ELR (cell line): ENCODE results near the gene GNB5.
"Not testable (repeated sequence)": the region's sequence is repeated elsewhere in the genome, so short reads cannot be mapped to it uniquely, and the experiment has no call there.

ENCODE experiments used
- DNase-seq: peaks from one replicate; pipeline ENCODE4 v3.0.0-alpha.2; 2015; ENCODE audit warnings: low read depth

The GNB5 gene

GRCh38 chr15:52112203-52112750, 78.9 kb downstream of the GNB5 start:
- no peak for DNase-seq

DNA sequence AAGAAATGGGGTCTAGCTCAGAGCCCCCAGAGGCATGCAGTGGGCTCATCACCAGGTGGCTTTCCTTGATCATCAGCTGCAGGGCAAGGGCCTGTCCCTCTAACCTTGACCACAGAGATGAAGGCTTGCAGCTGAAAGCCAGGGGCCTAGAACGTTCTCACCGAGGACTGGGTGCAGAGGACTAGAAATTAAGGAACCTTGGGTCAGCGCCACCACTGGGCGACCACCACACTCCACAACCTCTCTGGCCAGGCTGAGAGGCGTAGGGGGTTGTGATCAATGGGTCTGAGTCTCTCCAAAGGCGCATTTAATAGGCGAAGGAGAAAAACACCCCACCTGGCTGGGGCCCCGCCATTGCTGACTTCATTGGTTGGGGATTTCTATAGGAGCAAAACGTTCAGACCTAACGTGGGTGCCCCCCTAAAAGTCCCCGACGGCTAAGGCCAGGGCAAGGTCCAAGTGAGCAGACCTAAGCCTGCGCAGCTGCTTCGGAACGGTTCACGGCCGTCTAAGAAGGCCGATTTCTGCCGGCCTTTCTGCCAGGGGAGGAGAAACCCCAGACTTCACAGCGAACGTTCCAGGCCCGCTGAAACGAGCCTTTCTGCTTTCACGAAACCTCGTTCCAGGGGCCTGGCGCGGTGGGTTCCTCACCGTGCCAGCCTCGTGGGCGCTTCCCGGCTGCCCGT, 79.5 kb downstream of the GNB5 start:
- no peak for DNase-seq

- DNase-seq = no peak
Measured at GRCh38 chr15:52109559-52110451, 81.4 kb downstream of the GNB5 start.

GRCh38 chr15:52107238-52107637, 84.0 kb downstream of the GNB5 start:
- no peak for DNase-seq

DNA sequence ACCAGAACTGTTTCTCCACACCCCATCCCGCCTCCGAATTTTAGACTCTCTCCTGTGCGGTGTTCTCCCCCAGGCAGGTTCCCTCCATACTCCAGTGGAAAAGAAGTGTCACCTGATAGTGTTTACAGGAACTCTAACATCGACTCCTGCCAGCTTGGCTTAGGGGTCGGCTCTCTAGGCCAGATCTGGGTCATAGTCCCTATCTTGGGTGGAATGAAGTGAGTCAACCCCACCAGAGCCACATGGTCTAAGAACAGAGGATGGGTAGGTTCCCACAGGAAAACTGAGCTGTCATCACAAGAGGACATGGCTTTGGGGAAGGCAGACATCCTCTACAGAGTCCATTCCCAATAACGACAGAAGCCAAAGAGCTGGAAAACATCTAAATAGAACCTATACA, 84.6 kb downstream of the GNB5 start:
- no peak for DNase-seq

GRCh38 chr15:52105846-52106245, 85.3 kb downstream of the GNB5 start:
- no peak for DNase-seq

GRCh38 chr15:52104532-52105004, 86.6 kb downstream of the GNB5 start:
- DNase-seq = no peak

DNA sequence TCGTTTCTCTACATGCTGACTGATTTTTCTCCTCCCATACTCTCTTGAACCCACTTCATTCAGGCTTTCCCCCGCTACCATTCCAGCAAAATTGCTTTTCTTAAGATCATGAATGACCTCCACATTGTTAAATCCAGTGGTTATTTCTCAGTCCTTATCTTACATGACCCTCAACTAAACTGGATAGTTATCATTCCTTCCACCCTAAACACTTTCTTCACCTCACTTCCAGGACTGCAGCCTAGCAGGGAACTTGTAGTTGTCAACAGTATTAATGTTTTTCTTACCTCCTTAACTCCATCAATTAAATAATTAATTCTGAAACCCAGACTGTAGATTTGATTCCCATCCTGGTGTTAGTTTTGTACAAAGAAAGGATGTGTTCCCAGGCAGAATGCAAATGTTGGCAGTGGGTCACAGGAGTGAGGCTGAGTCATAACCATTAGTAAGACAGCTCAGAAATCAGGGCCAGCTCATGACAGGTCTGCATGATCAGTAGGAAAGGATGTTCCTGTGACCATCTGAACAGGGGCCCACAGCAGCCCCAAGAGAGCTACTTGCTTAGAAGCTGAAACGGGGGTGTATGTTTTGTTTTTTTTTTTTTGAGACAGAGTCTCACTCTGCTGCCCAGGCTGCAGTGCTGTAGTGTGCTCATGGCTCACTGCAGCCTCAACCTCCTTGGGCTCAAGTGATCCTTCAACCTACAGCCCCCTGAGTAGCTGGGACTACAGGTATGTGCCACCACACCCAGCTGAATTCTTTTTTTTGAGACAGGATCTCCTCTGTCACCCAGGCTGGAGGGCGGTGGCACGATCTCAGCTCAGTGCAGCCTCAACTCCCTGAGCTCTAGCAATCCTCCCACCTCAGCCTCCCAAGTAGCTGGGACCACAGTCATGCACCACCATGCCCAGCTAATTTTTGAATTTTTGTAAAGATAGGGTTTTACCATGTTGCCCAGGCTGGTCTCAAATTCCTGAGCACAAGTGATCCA, 87.7 kb downstream of the GNB5 start:
- DNase-seq = peak; percentile 96

DNA sequence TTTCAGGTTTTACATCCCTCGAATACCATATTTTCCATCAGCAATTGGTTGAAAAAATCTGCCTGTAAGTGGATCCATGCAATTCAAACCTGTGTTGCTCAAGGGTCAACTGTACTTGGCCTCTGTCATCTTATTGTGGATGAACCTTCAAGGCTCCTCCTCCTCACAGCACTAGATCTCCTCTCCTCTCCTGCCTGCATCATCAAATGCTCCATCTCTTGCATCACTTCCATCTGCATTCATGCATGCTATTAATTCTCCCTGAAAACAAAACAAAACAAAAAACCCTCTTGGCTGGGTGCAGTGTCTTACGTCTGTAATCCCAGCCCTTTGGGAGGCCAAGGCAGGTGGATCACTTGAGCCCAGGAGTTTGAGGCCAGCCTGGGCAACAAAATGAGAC, 88.7 kb downstream of the GNB5 start:
- peak; percentile 80 for DNase-seq

DNA sequence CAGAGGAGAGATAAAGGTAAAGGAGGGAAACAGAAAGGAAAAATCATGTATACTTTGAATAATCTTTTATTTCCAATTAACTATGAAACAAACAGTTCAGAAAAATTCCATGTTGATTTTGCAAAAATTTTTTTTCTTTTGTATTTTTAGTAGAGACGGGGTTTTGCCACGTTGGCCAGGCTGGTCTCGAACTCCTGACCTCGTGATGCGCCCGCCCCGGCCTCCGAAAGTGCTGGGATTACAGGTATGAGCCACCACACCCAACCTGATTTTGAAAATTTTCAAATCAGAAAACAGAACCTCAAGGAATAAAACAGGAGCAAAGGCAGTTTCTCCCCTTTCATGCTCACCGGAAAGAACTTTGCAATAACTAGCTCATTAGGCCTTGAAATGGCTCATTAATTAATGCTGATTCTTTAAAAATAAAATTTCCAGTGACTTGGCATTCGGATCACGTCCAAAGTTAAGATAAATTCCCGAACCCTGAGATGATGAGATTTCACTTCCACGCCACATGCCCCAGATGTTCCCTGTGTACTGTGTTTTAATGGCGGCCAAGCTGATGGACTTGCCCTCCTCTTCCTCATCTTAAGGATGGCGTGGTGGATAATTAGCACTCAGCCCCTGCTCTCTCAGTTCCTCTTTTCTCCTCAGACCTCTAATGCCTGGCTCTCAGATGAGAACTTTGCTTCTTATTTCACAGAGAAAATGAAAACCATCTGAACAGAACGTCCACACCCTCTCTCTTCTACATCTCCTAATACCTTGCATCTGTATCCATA, 89.5 kb downstream of the GNB5 start:
- DNase-seq = no peak

GRCh38 chr15:52100807-52101442, 90.3 kb downstream of the GNB5 start:
- peak; percentile 94 for DNase-seq

DNA sequence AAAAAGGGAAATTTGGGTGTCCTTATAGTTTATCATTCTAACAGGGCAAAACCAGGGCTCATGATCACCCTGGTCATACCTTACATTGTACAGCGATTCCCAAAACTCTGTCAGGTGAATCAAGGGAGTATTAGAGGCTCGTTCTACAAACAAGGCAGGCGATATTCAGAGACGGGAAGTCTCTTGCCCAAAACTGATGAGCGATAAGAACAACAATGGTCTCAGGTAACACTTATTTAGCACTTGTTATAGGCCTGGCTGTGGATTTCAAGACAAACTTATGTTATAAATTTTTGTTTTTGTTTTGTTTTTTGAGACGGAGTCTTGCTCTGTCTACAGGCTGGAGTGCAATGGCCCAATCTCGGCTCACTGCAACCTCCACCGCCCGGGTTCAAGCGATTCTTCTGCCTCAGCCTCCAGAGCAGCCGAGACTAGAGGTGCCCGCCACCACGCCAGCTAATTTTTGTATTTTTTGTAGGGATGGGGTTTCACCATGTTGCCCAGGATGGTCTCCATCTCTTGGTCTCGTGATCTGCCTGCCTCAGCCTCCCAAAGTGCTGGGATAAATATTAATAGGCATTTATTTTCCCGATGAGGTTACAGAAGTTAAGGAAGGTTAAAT, 91.4 kb downstream of the GNB5 start:
- DNase-seq = no peak

- no peak for DNase-seq
Measured at GRCh38 chr15:52098323-52098722, 92.9 kb downstream of the GNB5 start.

DNA sequence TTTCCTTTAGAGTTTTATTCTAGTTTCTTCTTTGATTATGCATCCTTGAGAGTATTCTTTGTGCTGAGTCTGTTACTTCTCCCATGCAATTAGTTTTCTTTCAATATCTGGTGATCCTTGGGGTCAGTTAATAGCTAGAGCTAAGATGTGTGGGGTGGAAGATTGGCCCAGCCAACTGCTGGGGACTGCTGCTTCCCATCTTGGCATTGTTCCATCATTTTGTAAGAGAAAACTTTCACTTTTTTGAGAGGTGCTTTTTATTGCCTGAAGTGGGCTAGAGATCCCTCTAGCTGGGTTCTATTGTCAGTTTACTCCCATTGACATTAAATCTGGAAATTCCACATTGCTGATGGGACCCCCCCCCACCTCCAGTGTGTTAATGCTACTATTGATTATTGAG, 94.0 kb downstream of the GNB5 start:
- DNase-seq = no peak

GRCh38 chr15:52096536-52096935, 94.7 kb downstream of the GNB5 start:
- DNase-seq = not testable (repeated sequence)

DNA sequence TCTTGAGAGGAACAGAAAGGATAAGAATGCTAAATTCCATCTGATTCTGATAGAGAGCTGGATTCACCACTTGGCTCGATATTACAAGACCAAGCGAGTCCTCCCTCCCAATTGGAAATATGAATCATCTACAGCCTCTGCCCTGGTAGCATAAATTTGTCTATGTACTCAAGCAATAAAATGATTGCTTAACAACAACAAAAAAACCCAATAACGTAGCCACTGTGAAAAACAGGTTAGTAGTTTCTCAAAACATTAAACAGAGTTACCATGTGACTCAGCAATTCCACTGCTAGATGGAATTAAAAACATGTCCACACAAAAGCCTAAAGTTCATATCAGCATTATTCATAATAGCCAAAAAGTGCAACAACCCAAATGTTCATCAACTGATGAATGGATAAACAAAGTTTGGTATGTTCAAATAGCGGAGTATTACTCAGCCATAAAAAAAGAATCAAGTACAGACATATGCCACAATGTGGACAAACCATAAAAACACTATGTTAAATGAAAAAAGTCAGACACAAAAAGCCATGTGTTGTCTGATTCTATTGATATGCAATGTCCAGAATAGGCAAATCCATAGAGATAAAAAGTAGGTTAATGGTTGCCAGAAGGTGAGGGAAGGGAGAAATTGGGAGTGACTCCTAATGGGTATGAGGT, 95.5 kb downstream of the GNB5 start:
- peak; percentile 93 for DNase-seq

DNA sequence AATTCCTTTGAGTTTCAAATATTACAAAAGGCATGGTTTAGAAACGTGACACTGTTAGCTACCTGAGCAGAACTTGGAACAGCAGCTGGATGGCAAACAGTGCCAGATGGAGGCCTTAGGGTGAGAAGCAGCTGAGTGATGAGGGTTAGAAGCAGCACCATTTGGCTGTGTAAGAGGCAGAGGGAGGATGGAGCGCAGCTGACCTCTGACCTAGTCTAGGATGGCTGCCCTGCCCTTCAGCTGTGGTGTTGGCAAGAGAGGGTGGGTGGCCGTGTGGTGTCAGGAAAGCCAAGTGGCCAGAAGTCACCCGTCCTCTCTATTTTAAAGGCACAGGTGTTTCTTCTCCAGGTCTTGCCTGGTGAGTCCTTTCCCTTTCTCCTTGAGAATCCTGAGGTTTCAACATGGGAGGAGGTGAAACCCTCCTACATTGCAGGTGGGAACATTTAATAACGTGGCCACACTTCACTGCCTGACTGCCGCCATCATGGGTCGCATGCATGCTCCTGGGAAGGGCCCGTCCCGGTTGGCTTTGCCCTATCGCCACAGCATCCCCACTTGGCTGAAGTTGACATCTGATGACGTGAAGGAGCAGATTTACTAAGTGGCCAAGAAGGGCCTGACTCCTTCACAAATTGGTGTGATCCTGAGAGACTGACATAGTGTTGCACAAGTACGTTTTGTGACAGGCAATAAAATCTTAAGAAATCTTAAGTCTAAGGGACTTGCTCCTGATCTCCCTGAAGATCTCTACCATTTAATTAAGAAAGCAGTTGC, 96.2 kb downstream of the GNB5 start:
- DNase-seq = no peak
